Tibial nerve (tissue), 4 donors: Measurements from ENCODE around the gene TMEM72. TPM values are rescaled to one million over a fixed set of nuclear protein-coding genes. Genes with fewer than 3 reads are reported as not detected.

Experiments
- DNase-seq, 2 donors: peaks; one replicate each; pipeline ENCODE4 v3.0.0-alpha.2; 2019; ENCODE audit warnings: low spot score in 2 of 2
- H3K27ac ChIP-seq, 4 donors: fragments of 200-600 bp; sonication (generic) in 3 of 4; one replicate each; pipeline ENCODE4 v1.5.1; 2017 to 2019; ENCODE audit warnings: mild to moderate bottlenecking in 1 of 4
- H3K27me3 ChIP-seq, 2 donors: fragments of 200-600 bp; sonication (generic) in 1 of 2; one replicate each; pipeline versions ENCODE4 v1.5.1 to v1.6.0; 2017 to 2019
- H3K36me3 ChIP-seq, 3 donors: fragments of 200-600 bp; sonication (generic); one replicate each; pipeline ENCODE4 v1.5.1; 2018 to 2019
- H3K4me1 ChIP-seq, 4 donors: fragments of 200-600 bp; sonication (generic) in 3 of 4; one replicate each; pipeline ENCODE4 v1.5.1; 2017 to 2019
- H3K4me3 ChIP-seq, 4 donors: fragments of 200-600 bp; sonication (generic) in 3 of 4; one replicate each; pipeline ENCODE4 v1.5.1; 2017 to 2019; ENCODE audit warnings: mild to moderate bottlenecking in 1 of 4, moderate library complexity in 1 of 4
- H3K9me3 ChIP-seq, 4 donors: fragments of 200-600 bp; sonication (generic) in 3 of 4; one replicate each; pipeline ENCODE4 v1.5.1; 2017 to 2019
- CTCF ChIP-seq, 5 experiments: fragments of 200-600 bp in 3 of 5; fragments of 450-650 bp in 2 of 5; sonication (generic) in 3 of 5; IDR thresholded peaks; one replicate each; pipeline ENCODE4 v1.5.1; 2016 to 2019; ENCODE audit warnings: antibody characterized with exemption in 5 of 5, mild to moderate bottlenecking in 3 of 5, moderate library complexity in 2 of 5
- EP300 ChIP-seq, 2 donors: sonication (generic); formaldehyde crosslinking; IDR thresholded peaks; one replicate each; pipeline ENCODE4 v1.6.1; 2017; ENCODE audit warnings: antibody characterized with exemption in 2 of 2, mild to moderate bottlenecking in 1 of 2
- POLR2A ChIP-seq, 2 donors: fragments of 450-650 bp; IDR thresholded peaks; one replicate each; pipeline ENCODE4 v1.6.1; 2017; ENCODE audit warnings: antibody characterized with exemption in 2 of 2, mild to moderate bottlenecking in 2 of 2, moderate library complexity in 2 of 2
- WGBS, 2 donors: methylation state at CpG; one replicate each; pipeline ENCODE4 v1.1.5; 2018; 5-methylcytosine and 5-hydroxymethylcytosine counted together
- total RNA-seq, 4 donors: library from RNA; depleted of rRNA; stranded (reverse); fragments of >200 nt; gene quantifications; one replicate each; pipeline ENCODE4 v1.1.0, GENCODE V29; 2016

TMEM72 gene
- total RNA-seq, 4 donors from 2014 or later = 0.20 to 0.21 TPM; not detected in 2

- peak; percentile 92 to 93 for DNase-seq
- Histone ChIP-seq H3K36me3 (peaks cover 0 to 41% (median 6%) of the 10 kb centered on the region in 3 donors), H3K27me3 (no peaks in the 10 kb centered on the region), H3K9me3 (no peaks in the 10 kb centered on the region), H3K4me3 (peak within 1 kb of the TSS; percentile 47 to 70 (median 56)), H3K4me1 (peaks cover 3 to 79% (median 61%) of the 10 kb centered on the region in 4 donors), H3K27ac (peak within 1 kb of the TSS; percentile 86 to 97 (median 92))
- 17 to 20% methylated on average over 12 of the region's 12 CpGs for WGBS, 2 donors
- peak; percentile 97 to 100 for TF ChIP-seq EP300 (IDR thresholded peaks at IDR 0.05)
- peak in 3 of 5 experiments; percentile 7 to 58 (median 33) for TF ChIP-seq CTCF (IDR thresholded peaks at IDR 0.05)
- peak; percentile 98 to 99 for TF ChIP-seq POLR2A (IDR thresholded peaks at IDR 0.05)
Measured at GRCh38 chr10:44978570-44979280, 67.6 kb downstream of the TMEM72 start, which contains the start of gene DEPP1. DEPP1 (minus strand) TSS chr10:44978809; CDS start chr10:44978030, 779 bp downstream.

- WGBS, 2 donors = 74 to 77% methylated on average over 12 to 13 of the region's 13 CpGs
- peak overlapping the region; percentile 86 to 97 (median 92) for H3K27ac ChIP-seq
Measured at GRCh38 chr10:44979281-44980191, 68.4 kb downstream of the TMEM72 start.

GRCh38 chr10:44980309-44981171 lies 69.4 kb downstream of the TMEM72 start:
- no peak overlapping the region for H3K4me3 ChIP-seq

More at GRCh38 chr10:44979281-44980191, 68.4 kb downstream of the TMEM72 start:
- Histone ChIP-seq H3K4me1 (peaks cover 0 to 79% (median 56%) of the 10 kb centered on the region in 4 donors), H3K36me3 (peaks cover 0 to 49% (median 6%) of the 10 kb centered on the region in 3 donors), H3K9me3 (no peaks in the 10 kb centered on the region), H3K4me3 (peak overlapping the region in 1 of 4 donors; percentile 70), H3K27me3 (no peaks in the 10 kb centered on the region)
- no peak for DNase-seq
- TF ChIP-seq EP300 (IDR thresholded peaks at IDR 0.05) (no peak), CTCF (IDR thresholded peaks at IDR 0.05) (no peak), POLR2A (IDR thresholded peaks at IDR 0.05) (no peak)

More at GRCh38 chr10:44980309-44981171, 69.4 kb downstream of the TMEM72 start:
- H3K9me3 ChIP-seq = no peaks in the 10 kb centered on the region
- TF ChIP-seq CTCF (IDR thresholded peaks at IDR 0.05) = no peak
- TF ChIP-seq EP300 (IDR thresholded peaks at IDR 0.05) = no peak
- no peak for TF ChIP-seq POLR2A (IDR thresholded peaks at IDR 0.05)
- H3K36me3 ChIP-seq = peaks cover 0 to 59% (median 14%) of the 10 kb centered on the region in 3 donors
- no peaks in the 10 kb centered on the region for H3K27me3 ChIP-seq
- H3K4me1 ChIP-seq = peaks cover 0 to 85% (median 58%) of the 10 kb centered on the region in 4 donors
- H3K27ac ChIP-seq = peak overlapping the region; percentile 86 to 97 (median 92)
- DNase-seq = no peak
- WGBS, 2 donors = 55 to 61% methylated on average over 14 of the region's 14 CpGs
